ENCODE measurements around the gene SEH1L.
"Not testable (repeated sequence)": the region's sequence is repeated elsewhere in the genome, so short reads cannot be mapped to it uniquely, and the experiment has no call there.

The SEH1L gene

DNA sequence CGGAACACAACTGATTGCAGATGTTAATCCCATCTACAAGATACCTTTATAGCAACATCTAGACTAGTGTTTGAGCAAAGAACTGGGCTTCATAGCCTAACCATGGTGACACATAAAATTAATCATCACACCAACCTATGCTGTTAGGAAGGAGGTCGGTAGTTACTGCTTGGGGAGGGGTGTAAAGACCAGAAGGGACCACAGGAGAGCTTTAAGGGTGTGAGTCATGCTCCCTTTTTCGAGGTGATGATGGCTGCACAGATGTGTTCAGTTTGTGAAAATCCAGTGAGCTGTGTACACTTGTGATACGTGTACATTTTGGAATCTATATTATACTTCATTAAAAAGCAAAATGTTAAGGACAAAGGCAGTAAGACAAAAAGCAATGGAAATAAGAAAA, 4.6 kb upstream of the SEH1L start:
- DNase-seq, result peak; percentile 76

- DNase-seq, result no peak
These were observed 3.1 kb upstream of the SEH1L start for GRCh38 chr18:12944709-12945108.

DNA sequence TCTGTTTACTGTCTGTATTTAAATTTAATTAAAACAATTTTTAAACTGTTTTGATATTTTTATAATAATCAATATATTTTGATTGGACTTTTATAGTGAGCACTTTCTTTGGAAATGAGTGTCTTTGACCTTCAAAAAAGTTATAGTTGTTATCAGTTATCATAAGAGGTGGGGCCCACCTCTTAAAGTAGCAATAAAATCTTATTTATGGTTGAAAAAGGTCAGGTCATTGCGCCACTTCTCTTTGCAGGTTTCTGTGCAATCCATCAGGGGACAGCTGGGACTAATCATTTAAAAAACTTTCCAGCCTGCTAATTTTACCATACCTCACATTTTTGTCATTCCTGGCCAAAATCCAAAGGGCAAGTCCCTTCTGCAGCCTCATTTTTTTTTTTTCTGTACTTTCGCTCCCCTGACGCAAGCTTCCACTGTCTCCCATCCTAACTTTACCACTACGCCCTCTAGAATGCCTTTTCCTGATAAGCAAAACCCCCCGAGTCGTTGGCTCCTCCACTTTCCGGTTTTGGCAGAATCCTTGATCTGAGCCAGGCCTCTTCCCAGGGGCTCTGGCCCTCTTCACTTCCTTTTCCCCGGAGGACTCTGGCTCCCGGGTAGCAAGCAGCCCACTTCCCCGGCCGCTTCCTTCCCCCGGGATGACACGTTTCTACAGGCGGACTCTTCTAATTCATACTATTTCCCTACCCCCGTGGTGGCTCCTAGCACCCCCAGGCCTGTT, 1.1 kb upstream of the SEH1L start:
- DNase-seq, result peak; percentile 97

DNA sequence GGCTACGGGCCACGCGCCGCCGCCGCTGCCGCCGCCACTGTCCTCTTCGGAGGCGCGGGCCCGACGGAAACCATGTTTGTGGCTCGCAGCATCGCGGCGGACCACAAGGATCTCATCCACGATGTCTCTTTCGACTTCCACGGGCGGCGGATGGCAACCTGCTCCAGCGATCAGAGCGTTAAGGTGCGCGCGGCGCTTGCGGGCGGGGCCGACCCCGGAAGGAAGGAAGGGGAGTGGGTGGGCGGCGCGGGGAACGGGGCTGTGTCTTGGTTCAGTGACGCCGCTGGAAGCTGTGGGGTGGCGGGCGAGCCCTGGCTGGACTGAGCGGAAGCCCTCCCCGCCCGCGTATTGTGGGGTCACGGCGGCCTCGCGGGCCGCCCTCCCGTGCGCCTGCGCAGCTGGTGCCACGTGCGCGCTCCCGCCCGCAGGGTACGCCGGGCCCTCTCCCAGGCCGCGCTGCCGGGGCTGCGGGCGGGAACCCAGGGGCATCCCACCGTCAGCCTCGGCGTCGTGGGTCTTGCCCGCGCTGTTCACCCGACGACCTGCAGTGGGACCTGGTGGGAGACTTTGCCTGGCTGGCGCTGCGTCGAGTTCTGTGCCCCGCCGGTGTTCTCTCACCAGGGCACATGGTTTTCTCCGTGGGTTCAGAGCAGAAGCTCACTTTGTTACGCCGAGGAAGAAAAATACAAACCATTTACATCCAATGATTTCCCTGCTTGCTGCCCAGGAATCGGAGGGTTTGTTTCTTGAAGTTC, 416 bp downstream of the SEH1L start:
- DNase-seq, result peak; percentile 96

DNA sequence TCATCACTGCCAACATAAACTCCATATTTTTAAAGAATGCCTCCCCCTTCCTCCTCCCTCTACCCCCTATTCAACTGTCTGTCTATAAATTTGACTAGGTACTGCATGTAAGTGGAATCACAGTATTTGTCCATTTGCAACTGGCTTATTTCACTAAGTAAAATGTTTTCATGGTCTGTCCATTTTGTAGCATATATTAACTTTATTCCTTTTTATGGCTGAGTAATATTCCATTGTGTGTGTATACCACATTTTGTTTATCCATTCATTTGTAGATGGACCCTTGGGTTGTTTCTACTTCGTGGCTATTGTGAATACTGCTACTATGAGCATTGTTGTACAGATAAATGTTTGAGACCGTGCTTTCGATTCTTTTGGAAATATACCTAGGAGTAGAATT, 10.7 kb downstream of the SEH1L start:
- no peak for DNase-seq

GRCh38 chr18:12960395-12960794, 12.6 kb downstream of the SEH1L start:
- no peak for DNase-seq

DNA sequence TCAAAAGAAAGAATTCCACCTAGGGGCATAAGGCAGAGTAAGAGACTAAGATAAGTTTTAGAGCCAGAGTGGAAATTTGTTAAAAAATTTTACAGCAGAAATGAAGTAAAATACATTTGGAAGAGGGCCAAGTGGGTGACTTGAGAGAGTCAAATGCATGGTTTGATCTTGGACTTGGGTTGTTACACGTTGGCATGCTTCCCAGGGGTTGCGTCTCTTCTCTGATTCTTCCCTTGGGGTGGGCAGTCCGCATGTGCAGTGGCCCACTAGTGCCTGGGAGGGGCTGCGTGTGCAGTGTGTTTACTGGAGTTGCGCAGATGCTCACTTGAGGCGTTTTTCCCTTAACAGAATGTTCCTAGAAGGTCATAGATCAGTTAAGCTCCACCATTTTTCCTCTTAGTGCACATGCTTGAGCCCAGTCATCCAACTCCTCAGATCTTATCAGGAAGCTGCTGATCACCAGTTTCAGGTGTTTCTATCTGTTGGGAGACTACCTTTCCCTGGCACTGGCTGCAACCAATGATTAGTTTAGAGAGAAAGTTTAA, 13.1 kb downstream of the SEH1L start:
- DNase-seq, result no peak

GRCh38 chr18:12963069-12963468, 15.3 kb downstream of the SEH1L start:
- no peak for DNase-seq

- DNase-seq, result no peak
These were observed 20.3 kb downstream of the SEH1L start for GRCh38 chr18:12968115-12968514.

DNA sequence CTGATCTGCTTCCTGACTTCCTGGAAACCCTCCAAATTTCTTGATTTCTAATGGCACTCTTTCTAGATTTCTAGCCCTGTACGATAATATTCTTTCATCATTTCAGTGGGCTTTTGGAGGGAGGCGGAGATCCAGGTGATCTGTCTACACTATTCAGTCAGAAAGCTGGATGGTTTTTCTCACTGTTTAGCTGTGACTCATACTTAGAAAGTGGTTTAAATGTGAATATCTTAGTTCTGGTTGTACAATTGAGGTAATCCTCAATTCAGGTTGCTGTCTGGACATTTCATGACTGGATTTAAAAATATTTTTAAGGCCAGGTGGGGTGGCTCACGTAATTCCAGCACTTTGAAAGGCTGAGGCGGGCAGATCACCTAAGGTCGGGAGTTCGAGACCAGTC, 20.8 kb downstream of the SEH1L start:
- no peak for DNase-seq

DNA sequence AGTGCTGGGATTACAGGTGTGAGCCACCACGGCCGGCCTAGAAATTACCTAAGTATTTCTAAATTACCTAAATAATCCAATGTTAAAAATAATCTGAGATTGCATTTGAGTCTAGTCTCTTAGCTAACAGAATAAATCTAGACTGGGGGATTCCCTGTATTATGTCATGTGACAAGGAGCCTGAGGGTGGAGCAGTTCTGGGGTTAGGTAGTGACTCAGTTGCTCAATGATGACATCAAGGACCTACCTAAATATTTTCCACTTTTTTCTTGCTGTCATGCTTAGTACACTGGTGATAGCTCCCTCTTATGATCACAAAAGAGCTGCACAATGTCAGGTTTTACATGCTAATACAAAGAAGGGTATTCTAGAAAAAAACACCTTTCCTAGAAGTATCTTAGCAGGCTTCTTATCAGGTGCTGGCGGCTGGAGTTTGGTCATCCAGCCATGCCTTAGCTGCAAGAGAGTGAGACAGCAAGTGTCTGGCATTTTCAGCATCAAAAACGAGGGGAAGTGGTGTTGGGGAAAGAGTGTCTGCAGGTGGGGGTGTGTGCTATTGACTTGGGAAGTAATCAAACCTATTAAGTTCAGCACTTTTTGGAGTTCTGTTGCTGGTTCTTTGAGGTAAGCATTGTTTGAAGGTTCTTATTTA, 25.9 kb downstream of the SEH1L start:
- no peak for DNase-seq

DNA sequence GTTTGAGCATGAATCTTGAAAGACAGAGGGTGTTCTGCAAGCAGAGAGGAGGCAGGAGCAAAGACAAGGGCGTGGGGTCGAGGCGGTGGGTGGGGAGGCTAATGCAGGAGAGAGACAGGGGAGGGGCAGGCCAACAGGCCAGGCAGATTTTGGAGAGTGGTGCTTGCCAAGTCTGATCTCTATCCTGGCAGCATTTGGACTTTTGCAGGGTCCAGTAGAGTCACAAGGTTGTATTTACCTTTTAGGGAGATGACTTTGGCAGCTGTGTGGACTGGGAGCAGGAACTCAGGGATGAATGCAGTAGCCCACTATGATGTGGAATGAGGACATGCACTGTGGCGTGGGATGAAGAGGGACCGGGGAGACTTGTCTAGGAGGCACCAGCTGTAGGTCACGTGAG, 27.7 kb downstream of the SEH1L start:
- DNase-seq, result no peak

DNA sequence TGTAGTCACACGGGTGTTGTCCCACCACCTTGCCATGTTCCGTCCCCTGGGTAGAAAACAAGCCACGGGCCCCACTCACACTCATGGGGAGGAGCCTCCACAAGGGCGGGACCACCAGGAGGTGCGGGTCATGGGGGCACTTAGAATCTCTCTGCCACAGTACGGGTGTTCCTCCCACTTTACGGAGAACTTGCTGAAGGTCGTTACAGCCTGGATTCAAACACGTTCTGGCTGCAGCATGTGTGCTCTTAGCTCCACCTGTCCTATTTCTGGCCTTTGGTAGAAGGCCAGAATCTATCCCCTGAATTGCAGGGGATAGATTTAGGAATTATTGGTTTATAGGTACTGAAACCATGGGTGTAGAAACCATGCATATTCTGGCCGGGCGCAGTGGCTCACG, 28.5 kb downstream of the SEH1L start:
- no peak for DNase-seq

- DNase-seq, result not testable (repeated sequence)
These were observed 32.3 kb downstream of the SEH1L start for GRCh38 chr18:12980065-12980464.

GRCh38 chr18:12989397-12990122, 41.7 kb downstream of the SEH1L start:
- no peak for DNase-seq

GRCh38 chr18:12990123-12990475, 42.3 kb downstream of the SEH1L start:
- no peak for DNase-seq

DNA sequence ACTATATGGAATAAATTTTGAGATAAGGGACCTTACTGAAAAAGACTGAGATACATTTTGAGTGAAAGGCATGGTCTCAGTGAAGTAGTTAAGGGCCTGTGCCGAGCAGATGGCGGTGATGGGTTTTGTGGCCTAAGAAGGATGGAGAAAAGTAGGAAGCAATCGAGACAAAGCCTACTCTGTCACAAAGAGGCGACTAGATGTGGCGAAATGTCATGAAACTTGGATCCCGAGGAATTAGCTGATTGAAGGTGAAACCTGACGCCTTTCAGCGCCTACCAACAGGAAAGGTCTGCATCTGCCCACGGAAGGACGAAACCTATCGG, 42.8 kb downstream of the SEH1L start:
- DNase-seq, result no peak

DNA sequence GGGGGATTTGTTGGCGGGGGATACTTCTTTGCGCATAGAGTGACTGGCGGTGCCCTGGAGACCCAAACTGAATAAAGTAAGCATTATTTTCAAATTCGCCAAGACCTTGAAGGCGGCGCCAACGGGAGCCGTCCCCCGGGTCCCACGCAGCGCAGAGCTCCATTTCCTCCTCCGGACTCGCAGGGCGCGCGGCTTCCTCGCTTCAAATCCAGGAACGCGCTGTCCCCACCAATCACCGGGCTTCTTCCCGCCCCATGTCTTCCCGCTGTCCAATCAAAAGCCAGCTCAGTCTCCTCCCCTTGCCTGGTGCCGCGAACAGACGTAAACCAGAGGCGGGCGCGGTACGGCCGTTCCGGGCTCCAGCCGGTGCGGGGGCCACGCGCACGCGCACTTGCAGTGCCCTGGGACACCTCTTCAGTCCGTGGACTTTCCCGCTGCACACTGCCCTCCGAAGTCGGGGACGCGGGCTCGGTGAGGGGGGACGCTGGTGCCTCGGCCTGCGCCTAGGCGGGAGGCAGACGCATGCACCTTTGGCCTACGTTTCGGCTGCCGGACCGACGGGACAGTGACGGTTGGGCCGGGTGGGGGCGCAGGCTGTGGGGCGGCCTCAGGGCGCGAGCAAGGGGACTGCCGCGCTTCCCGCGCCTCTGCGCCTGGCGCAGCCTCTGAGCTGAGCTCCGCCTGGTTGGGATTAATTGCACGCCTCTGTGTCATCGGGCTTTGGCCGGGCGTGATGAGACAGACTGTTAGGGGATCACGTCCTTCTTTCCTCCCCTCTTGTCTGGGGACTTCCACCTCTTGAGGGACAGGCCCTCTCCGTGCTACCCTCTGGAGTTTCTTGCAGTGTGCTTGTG, 43.4 kb downstream of the SEH1L start, which contains the start of gene CEP192:
CEP192 (plus strand) TSS at position 396 of the 854 bp plus-strand sequence. CDS start 8,063 bp downstream, outside the sequence.
- peak; percentile 99 for DNase-seq

- no peak for DNase-seq
These were observed 44.0 kb downstream of the SEH1L start for GRCh38 chr18:12991821-12992179.

- DNase-seq, result no peak
These were observed 45.6 kb downstream of the SEH1L start for GRCh38 chr18:12993439-12993838.

DNA sequence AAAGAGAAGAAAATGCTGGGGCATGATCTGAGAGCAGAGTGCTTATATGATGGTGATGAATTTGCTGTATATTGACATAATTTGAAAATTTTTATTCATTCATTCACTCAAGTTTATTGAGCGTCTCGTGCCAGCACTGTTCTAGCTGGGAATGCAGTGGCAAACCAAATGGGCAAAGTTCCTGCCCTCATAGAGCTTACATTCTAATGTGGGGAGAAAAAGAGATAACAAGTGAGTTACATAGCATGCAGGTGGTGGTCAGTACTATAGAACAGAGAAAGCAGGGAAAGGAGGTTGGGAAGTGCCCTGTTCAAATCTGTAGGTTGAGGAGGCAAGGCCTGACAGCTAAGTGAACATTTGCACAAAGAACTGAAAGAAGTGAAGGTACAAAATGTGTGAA, 47.6 kb downstream of the SEH1L start:
- DNase-seq, result no peak

GRCh38 chr18:12995952-12996477, 48.2 kb downstream of the SEH1L start:
- DNase-seq, result no peak

All from fibroblast of skin of abdomen (primary cell).